Ramos (cell line): ENCODE measurements around the gene ALOX12.
"Not testable (repeated sequence)": the region's sequence is repeated elsewhere in the genome, so short reads cannot be mapped to it uniquely, and the experiment has no call there.

ENCODE experiments used
- in situ Hi-C: fragments of 300-500 bp; cut with MboI; formaldehyde crosslinking; loops from one replicate; pipeline ENCODE4 v1.14.3; 2022; ENCODE audit warnings: low sequenced_read_pairs; ENCODE audit not compliant: unreplicated experiment

Gene ALOX12

GRCh38 chr17:6995500-6996255 is at the start of gene ALOX12:
Gene ALOX12, plus strand, starts transcription at chr17:6996049. Its CDS starts 69 bp downstream, at chr17:6996118.
- in situ Hi-C loops = no loop called here

GRCh38 chr17:6947745-6948144 is 48.1 kb upstream of the ALOX12 start:
- in situ Hi-C loops = no loop called here

- in situ Hi-C loops = no loop called here
Observed at GRCh38 chr17:6948562-6948961, 47.3 kb upstream of the ALOX12 start.

GRCh38 chr17:6948976-6949375 is 46.9 kb upstream of the ALOX12 start:
- in situ Hi-C loops = no loop called here

- in situ Hi-C loops = not testable (repeated sequence)
Observed at GRCh38 chr17:6950938-6951337, 44.9 kb upstream of the ALOX12 start.

- in situ Hi-C loops = no loop called here
Observed at GRCh38 chr17:6953689-6954088, 42.2 kb upstream of the ALOX12 start.

- in situ Hi-C loops = no loop called here
Observed at GRCh38 chr17:6959700-6960099, 36.1 kb upstream of the ALOX12 start.

- in situ Hi-C loops = no loop called here
Observed at GRCh38 chr17:6969323-6969726, 26.5 kb upstream of the ALOX12 start.

- in situ Hi-C loops = no loop called here
Observed at GRCh38 chr17:6970992-6971391, 24.9 kb upstream of the ALOX12 start.

- in situ Hi-C loops = not testable (repeated sequence)
Observed at GRCh38 chr17:6979440-6979839, 16.4 kb upstream of the ALOX12 start.

- in situ Hi-C loops = no loop called here
Observed at GRCh38 chr17:6981426-6981825, 14.4 kb upstream of the ALOX12 start.

GRCh38 chr17:6985266-6985665 is 10.6 kb upstream of the ALOX12 start:
- in situ Hi-C loops = no loop called here

- in situ Hi-C loops = no loop called here
Observed at GRCh38 chr17:6986676-6987075, 9.2 kb upstream of the ALOX12 start.

- in situ Hi-C loops = no loop called here
Observed at GRCh38 chr17:6989779-6990178, 6.1 kb upstream of the ALOX12 start.

- in situ Hi-C loops = not testable (repeated sequence)
Observed at GRCh38 chr17:6993613-6994056, 2.2 kb upstream of the ALOX12 start.

- in situ Hi-C loops = no loop called here
Observed at GRCh38 chr17:6994118-6994598, 1.7 kb upstream of the ALOX12 start.

- in situ Hi-C loops = no loop called here
Observed at GRCh38 chr17:6994666-6995256, 1.1 kb upstream of the ALOX12 start.

GRCh38 chr17:6996256-6997011 is 585 bp downstream of the ALOX12 start:
- in situ Hi-C loops = no loop called here

- in situ Hi-C loops = no loop called here
Observed at GRCh38 chr17:6997171-6997570, 1.3 kb downstream of the ALOX12 start.

GRCh38 chr17:6998855-6999508 is 3.1 kb downstream of the ALOX12 start:
- in situ Hi-C loops = no loop called here
